ENCODE data around the gene SLC22A7. TPM values are rescaled to one million over a fixed set of nuclear protein-coding genes. Genes with fewer than 3 reads are reported as not detected.

The SLC22A7 gene
- polyA plus RNA-seq, 1 donor: 1.2 TPM

DNA sequence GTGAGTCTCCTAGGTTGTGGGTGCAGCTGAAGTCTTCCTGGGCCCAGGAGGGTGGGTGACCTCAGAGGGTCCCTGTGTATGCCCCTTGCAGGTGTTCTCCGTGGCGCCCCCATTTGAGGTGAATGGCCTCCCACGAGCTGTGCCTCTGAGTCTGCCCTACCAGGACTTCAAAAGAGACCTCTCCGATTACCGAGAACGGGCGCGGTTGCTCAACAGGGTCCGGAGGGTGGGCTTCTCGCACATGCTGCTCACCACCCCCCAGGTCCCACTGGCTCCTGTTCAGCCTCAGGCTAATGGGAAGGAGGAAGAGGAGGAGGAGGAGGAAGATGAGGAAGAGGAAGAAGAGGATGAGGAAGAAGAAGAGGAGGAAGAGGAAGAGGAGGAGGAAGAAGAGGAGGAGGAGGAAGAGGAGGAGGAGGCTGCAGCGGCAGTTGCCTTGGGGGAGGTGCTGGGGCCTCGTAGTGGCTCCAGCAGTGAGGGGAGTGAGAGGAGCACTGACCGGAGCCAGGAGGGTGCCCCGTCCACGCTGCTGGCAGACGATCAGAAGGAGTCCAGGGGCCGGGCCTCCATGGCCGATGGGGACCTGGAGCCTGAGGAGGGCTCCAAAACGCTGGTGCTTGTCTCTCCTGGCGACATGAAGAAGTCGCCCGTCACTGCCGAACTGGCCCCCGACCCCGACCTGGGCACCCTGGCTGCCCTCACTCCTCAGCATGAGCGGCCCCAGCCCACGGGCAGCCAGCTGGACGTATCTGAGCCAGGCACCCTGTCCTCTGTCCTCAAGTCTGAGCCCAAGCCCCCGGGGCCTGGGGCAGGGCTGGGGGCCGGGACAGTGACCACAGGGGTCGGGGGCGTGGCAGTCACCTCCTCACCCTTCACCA lies 15.2 kb upstream of the SLC22A7 start:
- no peak for DNase-seq

DNA sequence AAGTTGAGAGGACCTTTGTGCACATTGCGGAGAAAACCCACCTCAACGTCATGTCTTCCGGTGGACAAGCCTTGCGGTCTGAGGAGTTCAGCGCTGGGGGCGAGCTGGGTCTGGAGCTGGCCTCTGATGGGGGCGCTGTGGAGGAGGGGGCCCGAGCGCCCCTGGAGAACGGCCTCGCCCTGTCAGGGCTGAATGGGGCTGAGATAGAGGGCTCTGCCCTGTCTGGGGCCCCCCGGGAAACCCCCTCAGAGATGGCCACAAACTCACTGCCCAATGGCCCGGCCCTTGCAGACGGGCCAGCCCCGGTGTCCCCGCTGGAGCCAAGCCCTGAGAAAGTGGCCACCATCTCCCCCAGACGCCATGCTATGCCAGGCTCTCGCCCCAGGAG lies 14.6 kb upstream of the SLC22A7 start:
- DNase-seq: no peak

DNA sequence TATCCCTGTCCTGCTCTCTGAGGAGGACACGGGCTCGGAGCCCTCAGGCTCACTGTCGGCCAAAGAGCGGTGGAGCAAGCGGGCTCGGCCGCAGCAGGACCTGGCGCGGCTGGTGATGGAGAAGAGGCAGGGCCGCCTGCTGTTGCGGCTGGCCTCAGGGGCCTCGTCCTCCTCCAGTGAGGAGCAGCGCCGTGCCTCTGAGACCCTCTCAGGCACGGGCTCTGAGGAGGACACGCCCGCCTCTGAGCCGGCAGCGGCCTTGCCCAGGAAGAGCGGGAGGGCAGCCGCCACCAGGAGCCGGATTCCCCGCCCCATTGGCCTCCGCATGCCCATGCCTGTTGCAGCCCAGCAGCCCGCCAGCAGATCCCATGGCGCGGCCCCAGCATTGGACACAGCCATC lies 14.2 kb upstream of the SLC22A7 start:
- DNase-seq: no peak

DNA sequence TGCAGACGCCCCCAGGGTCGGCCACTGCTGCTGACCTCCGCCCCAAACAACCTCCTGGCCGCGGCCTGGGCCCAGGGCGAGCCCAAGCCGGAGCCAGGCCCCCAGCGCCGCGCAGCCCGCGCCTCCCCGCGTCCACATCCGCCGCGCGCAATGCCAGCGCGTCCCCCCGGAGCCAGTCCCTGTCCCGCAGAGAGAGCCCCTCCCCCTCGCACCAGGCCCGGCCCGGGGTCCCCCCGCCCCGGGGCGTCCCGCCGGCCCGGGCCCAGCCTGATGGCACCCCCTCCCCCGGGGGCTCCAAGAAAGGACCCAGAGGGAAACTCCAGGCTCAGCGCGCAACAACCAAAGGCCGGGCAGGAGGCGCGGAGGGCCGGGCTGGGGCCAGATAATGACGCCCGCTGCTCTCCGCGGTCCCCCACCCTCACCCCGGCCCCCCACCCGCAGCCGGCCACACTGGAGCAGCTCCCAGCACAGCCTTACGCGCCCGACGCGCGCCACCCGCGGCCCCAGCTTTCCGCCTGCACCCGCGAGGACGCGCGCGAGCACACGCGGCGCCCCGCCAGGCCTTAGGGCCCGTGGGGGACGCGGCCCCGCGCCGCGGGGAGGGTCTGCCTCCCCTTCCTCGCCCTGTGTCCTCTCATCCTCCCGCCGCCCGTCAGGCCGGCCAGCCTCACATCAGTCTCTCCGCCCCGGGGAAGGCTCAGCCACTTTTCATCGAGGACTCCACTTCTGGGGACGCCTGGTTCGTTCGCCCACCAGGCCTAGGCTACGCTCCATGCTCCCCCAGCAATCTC lies 12.9 kb upstream of the SLC22A7 start:
- DNase-seq: no peak

DNA sequence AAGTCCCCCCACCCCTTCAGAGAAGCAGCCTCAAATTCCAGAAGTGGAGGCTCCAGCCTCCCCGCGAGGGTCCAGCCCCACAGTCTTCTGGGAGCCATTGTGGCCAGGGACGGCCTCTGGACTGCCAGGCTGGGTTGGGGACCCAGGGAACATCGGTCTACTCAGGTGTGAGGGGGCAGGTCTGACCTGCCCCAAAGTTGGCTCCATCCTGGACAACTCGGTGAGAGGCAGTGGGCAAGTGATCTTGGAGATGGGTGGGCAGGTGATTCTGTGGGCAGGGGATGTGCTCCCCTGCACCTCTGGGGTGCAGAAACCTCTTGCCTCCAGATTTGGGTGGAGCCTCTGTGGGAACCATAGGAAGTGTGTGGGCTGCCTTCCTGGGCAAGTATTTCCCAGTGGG lies 12.2 kb upstream of the SLC22A7 start:
- no peak for DNase-seq

DNA sequence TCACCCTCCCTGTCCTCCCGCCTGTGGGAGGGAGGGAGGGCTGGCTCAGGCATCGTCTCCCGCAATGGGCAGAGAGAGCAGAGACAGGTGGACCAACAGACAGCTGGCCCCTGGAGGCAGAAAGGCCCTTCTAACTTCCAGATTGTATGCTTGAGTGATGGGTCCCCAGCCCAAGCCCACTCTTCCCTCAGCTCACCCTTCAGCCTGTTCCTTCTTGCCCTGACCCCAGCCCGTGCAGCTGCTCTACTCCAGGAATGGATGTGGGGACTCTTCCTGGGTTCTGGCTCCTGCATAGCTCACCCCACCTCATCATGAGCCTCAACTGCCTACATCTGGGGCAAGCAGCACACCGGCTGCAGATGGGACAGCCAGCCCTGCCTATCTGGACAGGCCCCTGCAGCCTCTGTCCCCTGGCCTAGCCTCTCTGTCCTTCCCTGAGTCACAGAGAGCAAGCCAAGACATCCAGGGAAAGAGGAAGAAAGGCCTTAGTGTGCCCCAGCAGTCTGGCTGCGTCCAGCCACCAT lies 11.5 kb upstream of the SLC22A7 start:
- no peak for DNase-seq

DNA sequence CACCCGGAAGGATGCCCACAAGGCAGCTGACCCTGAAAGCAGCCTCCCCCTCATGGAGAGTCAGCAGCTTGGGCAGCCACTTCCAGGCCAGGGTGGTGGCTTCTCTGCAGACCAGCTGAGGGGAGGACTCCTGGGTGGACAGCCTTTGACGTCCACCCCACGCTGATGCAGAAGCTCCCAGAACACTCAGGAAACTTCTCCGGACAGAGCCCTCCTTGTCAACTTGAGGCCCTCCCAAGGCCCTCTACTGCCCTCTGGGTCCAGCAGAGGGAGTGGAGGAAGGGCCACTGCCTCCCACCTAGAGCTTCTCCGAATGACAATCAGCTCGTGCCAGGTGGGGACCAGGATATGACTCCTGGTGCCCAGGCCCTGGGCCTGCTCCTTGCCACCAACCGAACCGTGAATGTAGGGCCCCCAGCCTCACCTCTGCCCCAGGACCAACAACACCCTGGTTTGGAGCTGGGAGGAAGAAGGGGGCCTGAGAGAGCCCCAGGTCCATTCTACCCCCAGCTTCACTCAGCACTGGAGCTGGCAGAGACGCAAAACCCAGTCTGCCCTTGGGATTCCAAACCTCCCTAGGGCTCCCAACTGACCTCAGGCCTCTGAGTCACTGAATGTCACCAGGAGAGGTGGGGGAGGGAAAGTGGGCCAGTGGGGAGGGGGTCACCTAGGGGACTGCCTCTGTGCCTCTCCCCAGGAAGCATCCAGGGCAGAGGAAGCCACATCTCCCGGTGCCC lies 10.9 kb upstream of the SLC22A7 start:
- DNase-seq: no peak

DNA sequence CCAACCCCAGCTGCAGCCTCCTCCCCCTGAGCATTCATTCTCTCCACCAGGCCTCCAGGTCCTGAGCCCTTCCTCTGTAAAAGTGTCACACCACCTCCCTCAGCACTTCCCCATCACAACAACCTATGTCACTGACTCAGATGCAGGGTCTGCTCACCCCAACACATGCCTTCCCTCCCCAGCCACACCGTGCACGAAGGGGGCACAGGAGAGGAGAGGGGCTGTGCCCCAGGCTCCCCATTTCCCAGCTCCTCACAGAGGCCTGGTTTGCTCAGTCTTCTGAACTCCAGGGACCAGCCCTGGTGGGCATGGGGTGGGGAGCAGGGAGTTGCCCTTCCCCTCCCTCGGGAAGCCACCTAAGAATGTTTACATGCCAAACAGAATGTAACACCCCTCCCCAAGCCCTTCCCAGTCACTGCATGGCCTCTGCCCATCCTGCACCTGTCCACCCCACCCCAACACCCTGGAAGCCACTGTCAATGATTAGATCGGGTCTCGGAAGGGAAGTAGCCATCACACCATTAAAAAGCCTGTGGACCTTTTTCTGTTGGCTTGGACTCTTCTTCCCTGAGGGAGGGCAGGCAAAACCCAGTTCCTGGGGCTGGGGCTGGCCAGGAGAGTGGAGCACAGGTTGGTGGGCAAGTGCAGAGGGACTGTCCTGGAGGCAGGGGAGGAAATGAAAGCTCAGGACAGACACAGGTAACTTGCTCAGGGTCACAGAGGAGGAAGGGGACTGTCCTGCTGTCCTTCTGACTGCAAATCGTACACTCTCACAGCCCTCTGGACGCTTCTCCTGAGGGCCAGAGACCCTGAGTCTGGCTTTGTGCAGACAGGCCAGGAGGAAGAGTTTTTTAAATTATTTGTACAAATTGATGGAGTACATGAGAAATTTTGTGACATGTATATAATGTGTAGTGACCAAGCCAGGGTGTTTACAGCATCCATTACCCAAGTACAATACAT lies 10.1 kb upstream of the SLC22A7 start:
- DNase-seq: no peak

DNA sequence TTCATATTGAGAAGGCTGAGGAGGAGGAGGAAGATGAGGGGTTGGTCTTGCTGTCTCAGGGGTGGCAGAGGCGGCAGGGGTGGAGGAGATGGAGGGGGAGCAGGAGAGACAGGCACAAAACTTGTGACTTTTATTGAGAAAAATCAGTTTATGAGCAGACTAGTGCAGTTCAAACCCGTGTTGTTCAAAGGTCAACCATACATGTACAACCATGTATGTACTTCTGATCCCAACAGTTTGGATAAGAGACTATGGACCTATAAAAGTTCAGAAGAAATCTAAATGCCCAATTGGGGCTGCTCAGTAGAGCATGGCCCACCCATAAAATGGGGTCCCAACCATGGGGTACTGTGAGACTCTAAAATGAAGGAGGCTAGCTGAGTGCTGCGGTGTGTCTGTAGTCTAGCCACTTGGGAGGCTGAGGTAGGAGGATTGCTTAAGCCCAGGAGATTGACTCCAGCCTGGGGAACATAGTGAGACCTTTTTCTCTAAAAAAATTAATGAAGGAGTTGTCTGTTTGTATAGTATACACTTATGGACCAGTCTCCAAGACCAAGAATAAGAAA lies 7.6 kb upstream of the SLC22A7 start:
- DNase-seq: no peak

DNA sequence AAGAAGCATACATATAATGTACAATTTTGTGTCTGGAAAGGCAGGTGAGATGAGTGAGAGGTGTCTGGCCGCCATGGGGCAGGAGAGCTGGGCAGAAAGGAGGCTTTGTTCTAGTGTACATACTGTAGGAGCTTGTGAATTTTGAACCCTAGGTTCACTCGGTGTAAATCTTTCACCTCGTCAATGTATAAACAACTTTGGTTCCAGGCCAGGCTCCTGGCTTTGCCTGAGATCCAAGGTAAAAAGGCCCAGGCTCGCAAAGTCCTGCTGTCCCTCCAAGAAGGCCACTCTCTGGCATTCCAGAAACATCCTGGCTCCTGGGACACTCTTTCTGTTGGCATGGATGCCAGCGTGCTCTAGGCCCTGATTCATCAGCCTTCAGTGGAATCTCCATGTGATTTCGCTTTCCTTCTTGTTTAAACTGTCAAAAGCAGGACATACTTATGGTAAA lies 7.1 kb upstream of the SLC22A7 start:
- DNase-seq: no peak

DNA sequence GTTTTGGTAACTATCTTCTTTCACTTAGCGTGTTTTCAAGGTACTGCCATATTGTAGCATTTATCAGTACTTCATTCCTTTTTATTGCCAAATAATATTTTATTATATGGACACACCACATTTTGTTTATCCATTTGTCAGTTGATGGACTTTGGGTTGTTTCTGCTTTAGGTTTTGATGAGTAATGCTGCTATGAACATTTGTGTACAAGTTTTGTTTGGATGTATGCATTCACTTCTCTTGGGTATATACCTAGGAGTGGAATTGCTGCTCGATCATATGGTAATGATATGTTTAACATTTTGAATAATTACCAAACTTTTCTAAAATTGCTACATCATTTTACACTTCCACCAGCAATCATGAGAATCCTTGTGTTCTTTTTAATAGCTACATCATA lies 6.4 kb upstream of the SLC22A7 start:
- no peak for DNase-seq

DNA sequence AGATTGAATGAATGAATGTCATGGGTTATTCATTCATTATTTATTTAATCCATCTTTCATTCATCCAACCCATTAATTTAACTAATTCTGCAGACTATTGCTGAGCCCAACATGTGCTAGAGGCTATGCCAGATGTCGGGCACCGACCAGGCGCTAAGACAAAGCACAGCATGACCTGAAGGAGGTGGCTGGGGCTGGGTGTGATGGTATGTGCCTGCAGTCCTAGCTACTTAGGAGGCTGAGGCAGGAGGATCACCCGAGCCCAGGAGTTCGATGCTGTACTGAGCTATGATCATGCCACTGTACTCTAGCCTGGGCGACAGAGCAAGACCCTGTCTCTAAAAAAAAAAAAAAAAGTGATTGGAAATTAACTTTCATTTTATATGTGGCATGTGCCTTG lies 5.7 kb upstream of the SLC22A7 start:
- DNase-seq: no peak

DNA sequence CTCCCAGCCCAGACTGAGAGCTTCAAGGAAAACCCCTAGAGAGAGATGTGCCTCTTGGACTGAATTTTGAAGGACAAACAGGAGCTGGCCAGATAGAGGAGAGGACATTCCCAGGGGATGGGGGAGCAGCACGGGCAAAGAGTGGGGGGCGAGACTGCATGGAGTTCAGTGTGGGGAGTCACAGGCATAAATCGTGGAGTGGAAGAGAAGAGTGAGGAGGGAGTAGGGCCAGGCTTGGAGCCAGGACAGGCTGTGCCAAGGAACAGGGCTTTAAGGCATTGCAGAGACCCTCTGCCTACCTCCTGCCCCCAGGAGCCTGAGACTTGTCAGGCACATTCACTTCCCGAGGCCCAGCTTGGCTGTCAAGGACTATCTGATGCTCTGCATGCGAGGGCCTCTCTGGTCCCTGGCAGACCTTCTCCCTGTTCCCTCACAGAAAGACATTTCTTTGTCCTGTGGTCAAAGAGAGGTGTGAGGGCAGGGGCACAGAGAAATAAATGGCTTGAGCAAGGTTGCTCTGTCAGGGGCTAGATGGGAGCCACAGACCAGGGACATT lies 5.2 kb upstream of the SLC22A7 start:
- no peak for DNase-seq

DNA sequence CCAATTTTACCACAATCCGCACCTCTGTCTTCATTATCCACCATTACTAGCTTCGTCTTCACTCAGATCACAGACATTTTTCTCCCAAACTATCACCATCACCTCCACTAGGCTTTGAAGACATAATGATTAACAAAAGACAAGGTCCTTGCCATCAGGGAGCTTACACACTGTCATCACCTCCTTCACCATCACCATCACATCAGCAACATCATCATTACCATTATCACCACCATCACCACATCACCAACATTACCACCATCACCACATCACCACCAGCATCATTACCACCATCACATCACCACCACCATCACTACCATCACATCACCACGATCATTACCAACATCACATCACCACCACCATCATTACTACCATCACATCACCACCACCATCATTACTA lies 4.4 kb upstream of the SLC22A7 start:
- no peak for DNase-seq

DNA sequence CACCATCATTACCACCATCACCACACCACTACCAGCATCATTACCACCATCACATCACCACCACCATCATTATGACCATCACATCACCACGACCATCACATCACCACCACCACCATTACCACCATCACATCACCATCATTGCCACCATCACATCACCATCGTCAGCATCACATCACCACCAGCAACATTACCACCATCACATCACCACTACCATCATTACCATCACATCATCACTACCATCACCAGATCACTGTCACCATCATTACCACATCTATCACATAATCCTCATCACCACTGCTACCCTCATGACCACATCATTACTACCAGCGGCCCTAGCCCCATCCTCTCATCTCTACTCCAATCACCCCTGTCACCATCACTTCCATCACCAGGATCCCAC lies 3.5 kb upstream of the SLC22A7 start:
- no peak for DNase-seq

DNA sequence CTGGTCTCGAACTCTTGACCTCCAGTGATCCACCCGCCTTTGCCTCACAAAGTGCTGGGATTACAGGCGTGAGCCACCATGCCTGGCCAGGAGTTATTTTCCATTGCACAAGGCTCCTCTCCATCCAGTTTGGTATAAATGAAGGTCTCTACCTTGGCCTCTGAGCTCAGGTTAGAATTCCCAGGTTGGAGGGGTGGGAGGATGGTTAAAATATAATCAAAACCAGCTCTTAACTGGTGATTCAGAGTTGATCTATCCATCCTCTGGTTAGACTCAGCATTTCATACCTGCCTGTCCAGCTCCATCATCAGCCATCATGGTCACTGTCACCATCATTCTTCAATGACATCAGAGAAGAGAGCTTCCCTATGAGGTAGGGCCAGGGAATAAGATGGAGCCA lies 2.6 kb upstream of the SLC22A7 start:
- no peak for DNase-seq

DNA sequence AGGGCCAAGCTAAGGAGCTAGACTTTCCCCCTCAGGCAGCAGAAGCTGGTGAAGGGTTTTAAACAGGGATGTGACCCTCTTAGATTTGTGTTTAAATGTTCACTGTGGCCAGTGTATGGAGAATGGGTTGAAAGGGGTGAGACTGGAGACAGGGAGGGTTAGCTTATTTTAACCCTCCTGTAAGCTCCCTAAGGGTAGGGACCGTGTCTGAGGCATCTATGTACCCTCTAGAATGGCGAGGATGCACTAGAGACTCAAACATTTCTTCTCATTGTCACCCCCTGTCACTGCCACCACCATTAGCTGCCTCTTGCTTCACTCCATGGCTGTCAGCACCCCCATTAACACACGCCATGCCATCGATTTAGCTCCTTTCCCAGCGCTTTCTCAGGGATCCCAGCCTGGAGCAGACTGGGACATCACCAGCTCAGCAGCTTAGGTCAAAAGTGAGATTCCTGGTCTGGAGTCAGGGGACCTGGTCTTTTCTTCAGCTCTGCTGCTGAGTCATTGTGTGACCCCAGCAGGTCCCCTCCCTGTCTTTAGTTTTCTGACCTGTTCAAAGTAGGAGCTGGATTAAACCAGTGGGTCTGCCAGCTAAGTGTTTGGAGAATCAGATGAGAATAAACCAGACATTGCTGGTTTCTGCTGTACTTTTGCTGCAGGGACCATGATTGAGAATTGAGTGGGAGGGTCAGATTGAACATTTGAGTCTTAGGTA lies 1.1 kb upstream of the SLC22A7 start:
- no peak for DNase-seq

DNA sequence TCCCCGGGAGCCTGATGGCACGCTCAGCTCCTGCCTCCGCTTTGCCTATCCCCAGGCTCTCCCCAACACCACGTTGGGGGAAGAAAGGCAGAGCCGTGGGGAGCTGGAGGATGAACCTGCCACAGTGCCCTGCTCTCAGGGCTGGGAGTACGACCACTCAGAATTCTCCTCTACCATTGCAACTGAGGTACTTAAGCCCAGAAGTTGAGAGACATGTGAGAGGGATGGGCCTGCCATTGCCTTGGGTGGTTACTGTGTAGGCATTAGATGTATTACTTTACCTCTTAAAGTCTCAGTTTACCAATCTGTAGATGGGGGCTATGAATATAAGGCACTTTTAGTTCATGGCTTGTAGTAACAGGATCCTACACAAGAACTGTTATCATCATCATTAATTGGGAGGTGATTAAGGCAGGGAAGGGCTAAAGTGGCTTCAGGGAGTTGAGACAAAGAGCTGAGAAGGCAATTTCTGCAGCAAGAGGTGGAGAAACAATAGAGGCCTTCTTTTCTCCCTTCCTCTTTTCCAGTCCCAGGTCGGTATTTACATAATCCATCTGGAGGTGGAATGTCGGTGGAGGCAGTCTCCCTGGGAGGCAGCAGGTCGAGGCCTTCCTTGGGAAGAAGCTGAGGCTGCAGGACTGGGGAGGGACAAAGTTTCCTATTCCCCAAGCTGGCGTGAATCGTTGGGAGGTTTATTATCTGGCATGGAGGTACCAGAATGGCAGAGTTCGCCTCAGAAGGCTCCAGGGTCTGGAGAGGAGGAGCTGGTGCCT lies 691 bp downstream of the SLC22A7 start:
- DNase-seq: no peak

All from left kidney (tissue), 2 donors.